IPS-15b (cell line): ENCODE measurements around the gene NPAT.
A peak's percentile ranks its signal among the peaks of the same experiment; 100 is the strongest.

ENCODE experiments used
- H3K27me3 ChIP-seq: one replicate; pipeline ENCODE4 v1.6.1; 2013; ENCODE audit warnings: low read length; ENCODE audit not compliant: control insufficient read depth, insufficient read depth
- H3K36me3 ChIP-seq: one replicate; pipeline ENCODE4 v1.6.1; 2013; ENCODE audit warnings: low read length; ENCODE audit not compliant: control insufficient read depth, insufficient read depth
- H3K4me1 ChIP-seq: one replicate; pipeline ENCODE4 v1.6.1; 2013; ENCODE audit warnings: mild to moderate bottlenecking, low read length; ENCODE audit not compliant: control insufficient read depth, insufficient read depth
- H3K4me3 ChIP-seq: one replicate; pipeline ENCODE4 v1.5.1; 2013; ENCODE audit warnings: low read depth, low read length
- H3K9ac ChIP-seq: one replicate; pipeline ENCODE4 v1.6.1; 2013; ENCODE audit warnings: low read depth, mild to moderate bottlenecking, low read length
- H3K9me3 ChIP-seq: one replicate; pipeline ENCODE4 v1.6.1; 2013; ENCODE audit warnings: mild to moderate bottlenecking, low read length; ENCODE audit not compliant: control insufficient read depth, insufficient read depth

Gene NPAT

DNA sequence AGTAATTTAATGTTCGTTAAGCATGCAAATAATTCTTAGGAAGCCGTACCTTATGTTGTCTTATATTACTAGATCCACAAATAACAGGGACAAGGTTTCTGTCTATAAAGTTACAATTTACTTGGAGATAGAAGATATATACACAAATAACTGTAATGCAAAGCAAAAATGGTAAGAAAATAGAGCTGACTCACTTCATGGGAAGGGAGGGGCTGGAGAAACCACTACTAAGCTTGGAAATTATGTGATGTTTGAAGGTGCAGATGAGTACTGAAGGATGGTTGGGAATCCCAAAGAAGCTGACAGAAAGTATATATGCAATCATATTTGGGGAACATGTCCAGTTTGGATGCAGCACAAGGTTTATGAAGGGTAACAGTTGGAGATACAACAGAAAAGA lies 4.0 kb downstream of the NPAT start:
- Histone ChIP-seq H3K4me1 (peaks cover 2% of the 10 kb centered on the region), H3K36me3 (no peaks in the 10 kb centered on the region), H3K9ac (no peak overlapping the region), H3K27me3 (no peaks in the 10 kb centered on the region), H3K9me3 (no peaks in the 10 kb centered on the region), H3K4me3 (no peak overlapping the region)

DNA sequence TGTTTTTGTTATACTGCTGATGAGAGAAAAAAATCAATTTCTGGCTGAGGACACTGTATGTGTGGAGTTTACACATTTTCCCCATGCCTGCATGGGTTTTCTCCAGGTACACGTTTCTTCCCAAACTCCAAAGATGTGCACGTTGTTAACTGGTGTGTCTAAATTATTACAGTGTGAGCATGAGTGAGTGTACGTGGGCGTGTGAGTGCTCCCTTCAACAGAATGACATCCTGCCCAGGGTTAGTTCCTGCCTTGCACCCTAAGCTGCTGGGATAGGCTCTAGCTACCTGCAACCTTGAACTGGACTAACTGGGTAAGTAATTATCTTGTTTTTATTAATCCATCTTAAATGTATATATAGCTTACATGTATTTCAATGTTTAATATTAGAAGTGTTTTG lies 5.5 kb downstream of the NPAT start:
- no peak overlapping the region for H3K4me3 ChIP-seq
- no peaks in the 10 kb centered on the region for H3K9me3 ChIP-seq
- H3K9ac ChIP-seq = no peak overlapping the region
- no peaks in the 10 kb centered on the region for H3K27me3 ChIP-seq
- H3K4me1 ChIP-seq = peaks cover 2% of the 10 kb centered on the region
- H3K36me3 ChIP-seq = no peaks in the 10 kb centered on the region

GRCh38 chr11:108213784-108214183 lies 8.7 kb downstream of the NPAT start:
- H3K4me3 ChIP-seq = no peak overlapping the region
- H3K27me3 ChIP-seq = no peaks in the 10 kb centered on the region
- peaks cover 3% of the 10 kb centered on the region for H3K36me3 ChIP-seq
- H3K4me1 ChIP-seq = no peaks in the 10 kb centered on the region
- H3K9ac ChIP-seq = no peak overlapping the region
- H3K9me3 ChIP-seq = no peaks in the 10 kb centered on the region

- Histone ChIP-seq H3K4me3 (no peak overlapping the region), H3K4me1 (no peaks in the 10 kb centered on the region), H3K9ac (no peak overlapping the region), H3K27me3 (no peaks in the 10 kb centered on the region), H3K9me3 (no peaks in the 10 kb centered on the region), H3K36me3 (peaks cover 20% of the 10 kb centered on the region)
Observed at GRCh38 chr11:108210441-108210840, 12.0 kb downstream of the NPAT start.

DNA sequence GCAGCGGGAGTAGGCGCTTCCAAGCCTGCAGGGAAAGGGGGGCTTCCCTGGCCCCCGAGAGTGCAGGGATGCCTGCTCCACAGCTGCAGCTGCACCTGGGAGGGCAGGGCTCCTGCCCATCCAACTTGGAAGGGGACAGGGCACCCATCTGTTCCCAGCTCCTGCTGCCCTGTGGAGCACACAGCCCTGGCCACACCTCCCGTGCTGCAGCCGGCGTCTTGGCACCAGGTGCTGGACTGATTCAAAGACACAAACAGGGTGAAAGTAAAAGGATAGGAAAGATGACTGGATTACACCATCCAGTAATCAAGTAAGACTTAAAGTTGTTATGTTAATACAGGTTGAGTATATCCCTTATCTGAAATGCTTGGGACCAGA lies 14.8 kb downstream of the NPAT start:
- no peaks in the 10 kb centered on the region for H3K9me3 ChIP-seq
- H3K4me3 ChIP-seq = no peak overlapping the region
- no peaks in the 10 kb centered on the region for H3K27me3 ChIP-seq
- no peaks in the 10 kb centered on the region for H3K4me1 ChIP-seq
- H3K36me3 ChIP-seq = peaks cover 28% of the 10 kb centered on the region
- no peak overlapping the region for H3K9ac ChIP-seq

- Histone ChIP-seq H3K9me3 (no peaks in the 10 kb centered on the region), H3K27me3 (no peaks in the 10 kb centered on the region), H3K4me3 (no peak overlapping the region), H3K9ac (no peak overlapping the region), H3K4me1 (no peaks in the 10 kb centered on the region), H3K36me3 (peaks cover 28% of the 10 kb centered on the region)
Observed at GRCh38 chr11:108206969-108207682, 15.3 kb downstream of the NPAT start.

- Histone ChIP-seq H3K27me3 (no peaks in the 10 kb centered on the region), H3K9me3 (no peaks in the 10 kb centered on the region), H3K36me3 (peaks cover 28% of the 10 kb centered on the region), H3K4me1 (peaks cover under 1% of the 10 kb centered on the region), H3K9ac (no peak overlapping the region), H3K4me3 (no peak overlapping the region)
Observed at GRCh38 chr11:108206171-108206570, 16.3 kb downstream of the NPAT start.

- Histone ChIP-seq H3K9ac (no peak overlapping the region), H3K27me3 (no peaks in the 10 kb centered on the region), H3K4me1 (peaks cover 9% of the 10 kb centered on the region), H3K9me3 (no peaks in the 10 kb centered on the region), H3K36me3 (peaks cover 25% of the 10 kb centered on the region), H3K4me3 (no peak overlapping the region)
Observed at GRCh38 chr11:108204929-108205499, 17.4 kb downstream of the NPAT start.

DNA sequence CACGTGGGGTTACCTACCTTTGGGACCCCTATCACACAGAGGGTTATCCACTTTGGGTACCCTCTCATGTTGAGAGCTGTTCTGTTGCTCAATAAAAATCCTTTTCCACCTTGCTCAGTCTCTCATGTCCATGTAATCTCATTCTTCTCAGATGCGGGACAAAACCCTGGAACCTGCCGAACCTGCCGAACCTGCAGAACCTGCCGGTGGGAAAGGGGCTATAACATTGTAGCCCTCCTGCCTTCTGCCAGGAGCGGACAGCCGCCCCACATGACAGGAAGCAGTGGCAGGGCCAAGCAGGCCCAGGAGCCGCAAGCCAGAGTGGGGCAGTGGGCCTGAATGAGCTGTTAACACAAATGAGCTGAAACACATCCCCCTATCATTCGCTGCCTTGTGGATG lies 18.1 kb downstream of the NPAT start:
- Histone ChIP-seq H3K9me3 (no peaks in the 10 kb centered on the region), H3K36me3 (peaks cover 26% of the 10 kb centered on the region)

DNA sequence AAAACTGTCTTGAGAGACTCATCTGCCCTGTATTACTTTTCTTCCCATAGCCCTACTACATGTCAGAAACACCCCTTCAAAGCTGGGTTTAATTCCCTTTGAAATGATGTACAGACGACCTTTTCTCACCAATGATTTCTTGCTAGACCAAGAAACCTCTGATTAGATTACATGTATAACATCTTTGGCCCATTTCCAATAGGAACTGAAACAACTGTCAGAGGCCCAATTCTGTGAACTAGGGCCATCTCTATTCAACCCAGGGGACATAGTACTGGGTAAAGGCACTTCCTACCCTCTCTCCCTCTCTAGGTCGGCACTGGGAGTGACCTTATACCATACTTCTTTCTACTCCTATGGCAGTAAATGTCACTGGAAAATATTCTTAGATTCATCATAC lies 19.4 kb downstream of the NPAT start:
- Histone ChIP-seq H3K4me3 (no peak overlapping the region), H3K9me3 (no peaks in the 10 kb centered on the region), H3K36me3 (peaks cover 31% of the 10 kb centered on the region)

More for the DNA sequence above, 18.1 kb downstream of the NPAT start:
- no peak overlapping the region for H3K9ac ChIP-seq
- H3K4me1 ChIP-seq = peaks cover 14% of the 10 kb centered on the region
- H3K27me3 ChIP-seq = no peaks in the 10 kb centered on the region
- no peak overlapping the region for H3K4me3 ChIP-seq

DNA sequence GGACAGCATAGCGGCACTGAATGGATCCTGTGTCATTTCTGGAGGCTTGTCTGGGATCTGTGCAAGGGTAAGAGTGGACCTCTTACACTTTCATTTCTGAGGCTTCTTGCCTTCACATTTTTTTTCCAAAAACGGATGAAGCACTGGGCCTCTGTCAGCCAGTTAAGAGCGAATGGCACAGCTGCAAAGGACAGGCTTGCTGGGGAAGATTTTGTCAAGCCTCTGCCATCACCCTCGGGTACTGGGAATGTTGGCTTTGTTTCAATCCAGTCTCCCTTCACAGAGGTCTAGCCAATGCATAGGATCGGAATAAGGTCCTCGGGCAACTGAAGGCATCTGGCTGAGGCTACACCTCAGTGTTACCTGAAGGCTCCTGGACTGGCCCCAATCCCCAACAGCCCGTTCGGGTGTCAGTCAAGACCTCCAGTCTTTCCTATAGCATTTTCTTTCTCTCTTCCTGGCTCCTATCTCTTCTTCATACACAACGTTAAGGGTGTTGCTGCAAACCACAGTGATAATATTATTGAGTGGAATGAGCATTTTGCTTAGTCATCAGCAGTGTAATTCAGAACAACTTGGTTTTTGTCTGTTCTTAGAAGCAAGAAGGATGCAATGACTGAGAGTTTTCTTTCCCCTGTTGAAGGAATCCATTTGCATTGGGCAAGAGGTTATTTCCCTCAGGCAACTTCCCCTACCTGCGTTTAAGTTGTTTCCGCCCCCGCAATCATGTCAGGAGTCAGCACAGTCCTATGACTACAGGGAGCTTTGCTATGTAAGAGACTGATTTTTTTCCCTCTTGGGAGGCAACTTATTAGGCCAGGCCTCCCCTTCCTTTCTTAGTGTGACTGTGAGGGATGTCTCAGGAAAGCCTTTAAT lies 22.8 kb downstream of the NPAT start:
- no peaks in the 10 kb centered on the region for H3K27me3 ChIP-seq
- H3K9me3 ChIP-seq = no peaks in the 10 kb centered on the region
- H3K9ac ChIP-seq = peak overlapping the region; percentile 14
- H3K4me1 ChIP-seq = peaks cover 14% of the 10 kb centered on the region
- peaks cover 14% of the 10 kb centered on the region for H3K36me3 ChIP-seq
- H3K4me3 ChIP-seq = no peak overlapping the region

More for the DNA sequence above, 19.4 kb downstream of the NPAT start:
- Histone ChIP-seq H3K9ac (no peak overlapping the region), H3K4me1 (peaks cover 14% of the 10 kb centered on the region), H3K27me3 (no peaks in the 10 kb centered on the region)
